ENCODE data around the gene S100P.

The S100P gene

DNA sequence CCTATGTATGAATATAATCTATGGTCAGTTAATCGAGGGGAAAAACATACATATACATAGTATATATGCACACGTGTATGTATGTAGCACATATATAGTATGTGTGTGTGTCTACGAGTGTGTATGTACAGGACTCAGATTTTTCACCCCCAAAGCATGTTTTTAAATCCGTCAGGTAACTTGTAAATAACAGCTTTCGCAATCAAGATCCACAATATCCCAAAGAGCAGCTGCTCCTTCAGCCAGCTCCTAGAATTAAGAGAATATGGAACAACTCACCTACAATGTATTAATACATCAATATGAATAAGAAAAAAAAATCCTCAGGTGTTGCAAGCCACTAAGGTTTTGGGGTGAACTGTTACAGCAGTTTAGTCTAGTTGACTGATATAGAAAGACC lies 12.5 kb downstream of the S100P start:
- WGBS: 100% methylated on average over 2 of the region's 5 CpGs
- no peak overlapping the region for H3K4me3 ChIP-seq (ENCODE audit: insufficient read depth in 1 of 2, low read depth in 1 of 2, low read length in 2 of 2)
- DNase-seq: no peak
- H4K91ac ChIP-seq (ENCODE audit: low read length): no peak overlapping the region
- no peak overlapping the region for H3K18ac ChIP-seq (ENCODE audit: low read depth in 1 of 2, low read length in 2 of 2)
- H4K8ac ChIP-seq (ENCODE audit: low read length): no peak overlapping the region
- no peak overlapping the region for H3K23ac ChIP-seq (ENCODE audit: low read length in 2 of 2)
- no peak overlapping the region for H3K14ac ChIP-seq (ENCODE audit: low read length in 2 of 2)
- H3K4me1 ChIP-seq (ENCODE audit: control insufficient read depth, insufficient read depth, low read depth, low read length): peaks cover 1% of the 10 kb centered on the region
- H3K36me3 ChIP-seq (ENCODE audit: control insufficient read depth in 1 of 2, insufficient read depth in 2 of 2, low read depth in 1 of 2, low read length in 2 of 2): peaks cover 9 to 30% of the 10 kb centered on the region in 2 experiments
- no peak overlapping the region for H3K4me2 ChIP-seq (ENCODE audit: low read length, poor library complexity, severe bottlenecking)
- no peak overlapping the region for H3K9ac ChIP-seq (ENCODE audit: low read length)
- no peak overlapping the region for H3K27ac ChIP-seq (ENCODE audit: low read length, poor library complexity, severe bottlenecking)
- H3K4ac ChIP-seq (ENCODE audit: low read depth in 1 of 2, low read length in 2 of 2): no peak overlapping the region
- H2AFZ ChIP-seq (ENCODE audit: low read depth, low read length): no peak overlapping the region
- no peaks in the 10 kb centered on the region for H3K27me3 ChIP-seq (ENCODE audit: control insufficient read depth in 1 of 2, insufficient read depth in 1 of 2, low read length in 2 of 2)
- H2BK120ac ChIP-seq (ENCODE audit: low read depth, low read length): no peak overlapping the region
- peaks cover 8% of the 10 kb centered on the region for H3K9me3 ChIP-seq (ENCODE audit: control insufficient read depth, low read length)
- no peak overlapping the region for H2BK5ac ChIP-seq (ENCODE audit: low read depth, low read length, poor library complexity, severe bottlenecking)
- H2BK12ac ChIP-seq (ENCODE audit: low read length in 2 of 2): no peak overlapping the region
- no peak overlapping the region for H2BK15ac ChIP-seq (ENCODE audit: low read depth, poor library complexity, severe bottlenecking)
- H2AK5ac ChIP-seq (ENCODE audit: low read length, severe bottlenecking): no peak overlapping the region
- peaks cover 33% of the 10 kb centered on the region for H3K79me1 ChIP-seq (replicated peaks; ENCODE audit: low read length, poor library complexity, severe bottlenecking)

DNA sequence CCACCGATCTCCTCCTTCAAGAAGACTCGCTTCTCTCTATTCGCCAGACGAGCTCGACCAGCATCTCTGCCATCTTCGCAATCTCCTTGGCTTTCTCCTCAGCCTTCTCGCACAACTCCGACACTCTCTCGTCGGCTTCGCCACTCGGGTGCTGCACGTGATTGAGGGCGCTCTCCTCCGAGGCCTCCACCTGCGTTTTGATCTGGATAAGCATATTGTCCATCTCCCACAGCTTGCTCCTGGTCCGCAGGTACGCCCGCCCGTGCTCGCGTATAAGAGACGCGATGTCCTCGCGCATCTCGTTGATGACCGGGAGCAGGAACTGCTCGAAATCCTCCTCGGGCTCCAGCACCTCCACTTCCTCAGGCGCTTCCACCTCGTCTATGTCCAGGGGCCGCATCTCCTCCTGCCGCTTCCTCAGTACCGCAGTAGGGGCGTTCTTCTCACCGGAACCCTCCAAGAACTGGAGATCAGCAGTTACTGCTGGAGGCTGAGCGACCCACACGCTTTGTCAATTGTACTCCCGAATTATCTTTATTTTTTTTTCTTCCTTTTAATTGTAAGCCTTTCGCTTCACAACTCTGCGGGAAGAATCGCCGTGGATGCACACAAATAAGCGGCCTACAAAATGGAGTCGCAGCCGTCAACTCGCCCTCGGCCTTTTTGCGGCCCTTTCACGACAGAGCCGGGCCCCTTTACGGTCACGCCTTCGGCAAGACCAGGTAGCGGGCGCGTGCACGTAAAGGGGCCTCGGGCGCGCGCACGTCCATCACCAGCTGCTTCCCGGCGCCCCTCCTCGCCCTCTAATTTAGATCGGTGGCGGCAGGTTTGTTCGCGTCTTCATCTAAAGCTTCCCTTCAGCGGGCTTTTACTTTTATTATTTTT lies 15.8 kb downstream of the S100P start, which contains the start of gene MRFAP1L1:
TSS of gene MRFAP1L1 (minus strand) at position 636 of the 885 bp plus-strand sequence. CDS start at position 400, 236 bp downstream.
- peak within 1 kb of the TSS; percentile 53 for H2BK5ac ChIP-seq (ENCODE audit: low read depth, low read length, poor library complexity, severe bottlenecking)
- peaks cover 14% of the 10 kb centered on the region for H3K79me1 ChIP-seq (replicated peaks; ENCODE audit: low read length, poor library complexity, severe bottlenecking)
- H3K9ac ChIP-seq (ENCODE audit: low read length): peak within 1 kb of the TSS; percentile 95
- no peaks in the 10 kb centered on the region for H3K27me3 ChIP-seq (ENCODE audit: control insufficient read depth in 1 of 2, insufficient read depth in 1 of 2, low read length in 2 of 2)
- peak within 1 kb of the TSS; percentile 91 for H3K4me2 ChIP-seq (ENCODE audit: low read length, poor library complexity, severe bottlenecking)
- H3K36me3 ChIP-seq (ENCODE audit: control insufficient read depth in 1 of 2, insufficient read depth in 2 of 2, low read depth in 1 of 2, low read length in 2 of 2): peaks cover 0 to 21% of the 10 kb centered on the region in 2 experiments
- peak within 1 kb of the TSS in 1 of 2 experiments; percentile 96 for H3K23ac ChIP-seq (ENCODE audit: low read length in 2 of 2)
- WGBS: under 1% methylated on average over 72 of the region's 72 CpGs
- H3K9me3 ChIP-seq (ENCODE audit: control insufficient read depth, low read length): no peaks in the 10 kb centered on the region
- no peaks in the 10 kb centered on the region for H3K4me1 ChIP-seq (ENCODE audit: control insufficient read depth, insufficient read depth, low read depth, low read length)
- H2AFZ ChIP-seq (ENCODE audit: low read depth, low read length): peak within 1 kb of the TSS; percentile 61
- peak within 1 kb of the TSS; percentile 97 for H3K27ac ChIP-seq (ENCODE audit: low read length, poor library complexity, severe bottlenecking)
- H3K4ac ChIP-seq (ENCODE audit: low read depth in 1 of 2, low read length in 2 of 2): peak within 1 kb of the TSS; percentile 39 to 89
- H3K14ac ChIP-seq (ENCODE audit: low read length in 2 of 2): peak within 1 kb of the TSS in 1 of 2 experiments; percentile 95
- peak within 1 kb of the TSS; percentile 39 for H2AK5ac ChIP-seq (ENCODE audit: low read length, severe bottlenecking)
- peak within 1 kb of the TSS; percentile 76 to 91 for H3K18ac ChIP-seq (ENCODE audit: low read depth in 1 of 2, low read length in 2 of 2)
- H2BK15ac ChIP-seq (ENCODE audit: low read depth, poor library complexity, severe bottlenecking): no peak within 1 kb of the TSS
- H3K4me3 ChIP-seq (ENCODE audit: insufficient read depth in 1 of 2, low read depth in 1 of 2, low read length in 2 of 2): peak within 1 kb of the TSS; percentile 87 to 98
- peak within 1 kb of the TSS; percentile 73 for H4K8ac ChIP-seq (ENCODE audit: low read length)
- no peak within 1 kb of the TSS for H2BK120ac ChIP-seq (ENCODE audit: low read depth, low read length)
- H4K91ac ChIP-seq (ENCODE audit: low read length): peak within 1 kb of the TSS; percentile 19
- peak within 1 kb of the TSS in 1 of 2 experiments; percentile 52 for H2BK12ac ChIP-seq (ENCODE audit: low read length in 2 of 2)
- DNase-seq: peak; percentile 97

DNA sequence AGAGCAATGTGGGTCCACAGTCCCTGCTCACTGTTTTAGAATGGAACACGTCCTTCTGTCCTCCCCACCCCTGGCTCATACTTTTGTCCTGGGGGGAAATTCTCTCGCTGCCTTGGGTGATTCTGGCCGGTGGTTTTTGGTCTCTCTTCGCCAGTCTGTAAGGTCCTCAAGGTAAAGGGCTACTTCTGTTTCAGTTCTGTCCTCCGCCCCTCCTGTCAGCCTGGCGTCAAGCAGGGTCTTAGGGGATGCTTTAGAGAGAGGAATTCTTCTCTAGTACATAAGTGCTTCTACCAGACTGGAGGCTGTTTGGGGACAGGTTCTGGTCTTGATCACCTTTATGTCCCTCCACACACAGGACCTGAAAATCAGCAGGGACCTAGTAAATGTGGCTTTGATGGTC lies 16.6 kb downstream of the S100P start:
- Histone ChIP-seq H3K9ac (ENCODE audit: low read length) (peak overlapping the region; percentile 95), H2BK15ac (ENCODE audit: low read depth, poor library complexity, severe bottlenecking) (no peak overlapping the region), H4K8ac (ENCODE audit: low read length) (no peak overlapping the region), H3K27ac (ENCODE audit: low read length, poor library complexity, severe bottlenecking) (peak overlapping the region; percentile 24), H3K27me3 (ENCODE audit: control insufficient read depth in 1 of 2, insufficient read depth in 1 of 2, low read length in 2 of 2) (no peaks in the 10 kb centered on the region), H2AFZ (ENCODE audit: low read depth, low read length) (peak overlapping the region; percentile 58), H2AK5ac (ENCODE audit: low read length, severe bottlenecking) (no peak overlapping the region), H3K4me1 (ENCODE audit: control insufficient read depth, insufficient read depth, low read depth, low read length) (no peaks in the 10 kb centered on the region), H3K4ac (ENCODE audit: low read depth in 1 of 2, low read length in 2 of 2) (peak overlapping the region in 1 of 2 experiments; percentile 60), H2BK12ac (ENCODE audit: low read length in 2 of 2) (no peak overlapping the region), H3K18ac (ENCODE audit: low read depth in 1 of 2, low read length in 2 of 2) (peak overlapping the region in 1 of 2 experiments; percentile 34), H3K9me3 (ENCODE audit: control insufficient read depth, low read length) (no peaks in the 10 kb centered on the region), H2BK120ac (ENCODE audit: low read depth, low read length) (no peak overlapping the region), H3K36me3 (ENCODE audit: control insufficient read depth in 1 of 2, insufficient read depth in 2 of 2, low read depth in 1 of 2, low read length in 2 of 2) (peaks cover 0 to 21% of the 10 kb centered on the region in 2 experiments), H3K23ac (ENCODE audit: low read length in 2 of 2) (no peak overlapping the region), H3K79me1 (replicated peaks; ENCODE audit: low read length, poor library complexity, severe bottlenecking) (peaks cover 10% of the 10 kb centered on the region), H4K91ac (ENCODE audit: low read length) (no peak overlapping the region), H2BK5ac (ENCODE audit: low read depth, low read length, poor library complexity, severe bottlenecking) (no peak overlapping the region), H3K14ac (ENCODE audit: low read length in 2 of 2) (no peak overlapping the region), H3K4me2 (ENCODE audit: low read length, poor library complexity, severe bottlenecking) (peak overlapping the region; percentile 83), H3K4me3 (ENCODE audit: insufficient read depth in 1 of 2, low read depth in 1 of 2, low read length in 2 of 2) (peak overlapping the region; percentile 34 to 98)
- 9% methylated on average over 4 of the region's 6 CpGs for WGBS
- DNase-seq: no peak

DNA sequence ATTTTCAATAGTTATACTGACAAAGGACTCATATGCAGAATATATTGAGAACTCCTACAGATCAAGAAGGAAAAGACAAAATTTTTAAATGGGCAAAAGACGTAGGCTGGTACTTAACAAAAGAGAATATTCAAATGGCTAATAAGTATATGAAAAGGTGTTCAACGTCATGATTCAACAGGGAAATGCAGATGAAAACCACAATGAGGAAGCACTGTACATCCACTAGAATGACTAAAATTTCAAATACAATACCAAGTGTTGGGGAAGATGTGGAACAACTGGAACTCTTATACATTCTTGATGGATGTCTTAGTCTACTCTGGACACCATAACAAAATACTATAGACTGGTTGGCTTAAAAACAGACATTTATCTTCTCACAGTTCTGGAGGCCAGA lies 17.3 kb downstream of the S100P start:
- H2BK120ac ChIP-seq (ENCODE audit: low read depth, low read length): no peak overlapping the region
- no peak overlapping the region for H2BK12ac ChIP-seq (ENCODE audit: low read length in 2 of 2)
- H3K9ac ChIP-seq (ENCODE audit: low read length): no peak overlapping the region
- WGBS: 100% methylated on average over 1 of the region's 2 CpGs
- no peak overlapping the region for H4K8ac ChIP-seq (ENCODE audit: low read length)
- no peak for DNase-seq
- no peak overlapping the region for H2AFZ ChIP-seq (ENCODE audit: low read depth, low read length)
- peaks cover 0 to 20% of the 10 kb centered on the region in 2 experiments for H3K36me3 ChIP-seq (ENCODE audit: control insufficient read depth in 1 of 2, insufficient read depth in 2 of 2, low read depth in 1 of 2, low read length in 2 of 2)
- no peak overlapping the region for H3K18ac ChIP-seq (ENCODE audit: low read depth in 1 of 2, low read length in 2 of 2)
- H2AK5ac ChIP-seq (ENCODE audit: low read length, severe bottlenecking): no peak overlapping the region
- H3K27ac ChIP-seq (ENCODE audit: low read length, poor library complexity, severe bottlenecking): no peak overlapping the region
- H2BK15ac ChIP-seq (ENCODE audit: low read depth, poor library complexity, severe bottlenecking): no peak overlapping the region
- H3K4ac ChIP-seq (ENCODE audit: low read depth in 1 of 2, low read length in 2 of 2): no peak overlapping the region
- no peaks in the 10 kb centered on the region for H3K4me1 ChIP-seq (ENCODE audit: control insufficient read depth, insufficient read depth, low read depth, low read length)
- H3K14ac ChIP-seq (ENCODE audit: low read length in 2 of 2): no peak overlapping the region
- no peaks in the 10 kb centered on the region for H3K9me3 ChIP-seq (ENCODE audit: control insufficient read depth, low read length)
- peaks cover 7% of the 10 kb centered on the region for H3K79me1 ChIP-seq (replicated peaks; ENCODE audit: low read length, poor library complexity, severe bottlenecking)
- H3K4me3 ChIP-seq (ENCODE audit: insufficient read depth in 1 of 2, low read depth in 1 of 2, low read length in 2 of 2): no peak overlapping the region
- H3K4me2 ChIP-seq (ENCODE audit: low read length, poor library complexity, severe bottlenecking): no peak overlapping the region
- H3K23ac ChIP-seq (ENCODE audit: low read length in 2 of 2): no peak overlapping the region
- H4K91ac ChIP-seq (ENCODE audit: low read length): no peak overlapping the region
- H3K27me3 ChIP-seq (ENCODE audit: control insufficient read depth in 1 of 2, insufficient read depth in 1 of 2, low read length in 2 of 2): no peaks in the 10 kb centered on the region
- H2BK5ac ChIP-seq (ENCODE audit: low read depth, low read length, poor library complexity, severe bottlenecking): no peak overlapping the region
